DOHH2 (cell line): Measurements from ENCODE around the gene FBP1.

Experiments used
- H3F3A ChIP-seq: fragments of 200-600 bp; sonication (generic), shearing (Covaris generic); 2 replicates; pipeline ENCODE4 v1.6.0; 2016; ENCODE audit warnings: antibody characterized with exemption, mild to moderate bottlenecking; ENCODE audit not compliant: control insufficient read depth, insufficient read depth
- H3K27ac ChIP-seq: fragments of 200-600 bp; sonication (generic); 2 replicates; pipeline ENCODE4 v1.5.1; 2014; ENCODE audit warnings: low read depth, mild to moderate bottlenecking, low read length, moderate library complexity
- H3K27me3 ChIP-seq: fragments of 200-600 bp; sonication (generic); 2 replicates; pipeline ENCODE4 v1.6.1; 2014; ENCODE audit warnings: mild to moderate bottlenecking, low read length, mixed read lengths; ENCODE audit not compliant: control insufficient read depth
- H3K36me3 ChIP-seq: fragments of 200-600 bp; sonication (generic); 2 replicates; pipeline ENCODE4 v1.6.1; 2014; ENCODE audit warnings: mild to moderate bottlenecking, low read length, moderate library complexity, mixed read lengths; ENCODE audit not compliant: control insufficient read depth
- H3K4me1 ChIP-seq: fragments of 200-600 bp; sonication (generic); 2 replicates; pipeline ENCODE4 v1.6.1; 2014; ENCODE audit warnings: mild to moderate bottlenecking, low read length, mixed read lengths; ENCODE audit not compliant: control insufficient read depth
- H3K4me2 ChIP-seq: fragments of 200-600 bp; sonication (generic); 2 replicates; pipeline ENCODE4 v1.6.0; 2014; ENCODE audit warnings: mild to moderate bottlenecking, low read length, moderate library complexity
- H3K4me3 ChIP-seq: fragments of 200-600 bp; sonication (generic); 2 replicates; pipeline ENCODE4 v1.5.1; 2014; ENCODE audit warnings: mild to moderate bottlenecking, low read length, mixed read lengths
- H3K79me2 ChIP-seq: fragments of 200-600 bp; sonication (generic); 2 replicates; pipeline ENCODE4 v1.6.1; 2014; ENCODE audit warnings: mild to moderate bottlenecking, low read length, mixed read lengths; ENCODE audit not compliant: control insufficient read depth
- H3K9me2 ChIP-seq: fragments of 200-600 bp; sonication (generic); replicated peaks from 2 replicates; pipeline ENCODE4 v1.6.1; 2014; ENCODE audit warnings: mild to moderate bottlenecking, low read length, mixed read lengths; ENCODE audit not compliant: control insufficient read depth
- H3K9me3 ChIP-seq: fragments of 200-600 bp; sonication (generic); 2 replicates; pipeline ENCODE4 v1.6.1; 2014; ENCODE audit warnings: antibody characterized with exemption, low read length, mixed read lengths; ENCODE audit not compliant: control insufficient read depth, insufficient read depth
- H4K20me1 ChIP-seq: fragments of 200-600 bp; sonication (generic); 2 replicates; pipeline ENCODE4 v1.6.0; 2014; ENCODE audit warnings: low read depth, mild to moderate bottlenecking, antibody characterized with exemption, low read length, moderate library complexity; ENCODE audit not compliant: control insufficient read depth, insufficient read depth
- CTCF ChIP-seq: fragments of 200-600 bp; sonication (generic); IDR thresholded peaks from one replicate; pipeline ENCODE4 v1.5.1; 2014; ENCODE audit warnings: antibody characterized with exemption, mild to moderate bottlenecking, low read depth, low read length; ENCODE audit not compliant: poor library complexity, severe bottlenecking
- EZH2phosphoT487 ChIP-seq: fragments of 200-600 bp; sonication (generic); IDR thresholded peaks from 2 replicates; pipeline ENCODE4 v1.6.1; 2017; ENCODE audit warnings: borderline replicate concordance, mild to moderate bottlenecking, antibody characterized with exemption, low read length, moderate library complexity, mixed read lengths

The FBP1 gene

GRCh38 chr9:94666364-94667099, 27.2 kb upstream of the FBP1 start:
- Histone ChIP-seq H3K4me1 (no peaks in the 10 kb centered on the region), H3K27ac (no peak overlapping the region), H3K36me3 (no peaks in the 10 kb centered on the region), H3K9me3 (no peaks in the 10 kb centered on the region), H3K79me2 (no peaks in the 10 kb centered on the region), H3K9me2 (no peaks in the 10 kb centered on the region), H3K4me3 (no peak overlapping the region), H3K4me2 (no peak overlapping the region), H3K27me3 (peaks cover 7% of the 10 kb centered on the region), H3F3A (no peaks in the 10 kb centered on the region), H4K20me1 (no peaks in the 10 kb centered on the region)
- no peak for TF ChIP-seq EZH2phosphoT487
- TF ChIP-seq CTCF, result no peak

- H3K4me3 ChIP-seq, result no peak overlapping the region
- TF ChIP-seq CTCF (no peak), EZH2phosphoT487 (no peak)
- H3K4me2 ChIP-seq, result no peak overlapping the region
- no peaks in the 10 kb centered on the region for H3K36me3 ChIP-seq
- H3F3A ChIP-seq, result no peaks in the 10 kb centered on the region
- no peaks in the 10 kb centered on the region for H3K4me1 ChIP-seq
- no peak overlapping the region for H3K27ac ChIP-seq
- H3K9me3 ChIP-seq, result no peaks in the 10 kb centered on the region
- no peaks in the 10 kb centered on the region for H4K20me1 ChIP-seq
- peaks cover 7% of the 10 kb centered on the region for H3K27me3 ChIP-seq
- no peaks in the 10 kb centered on the region for H3K79me2 ChIP-seq
- H3K9me2 ChIP-seq, result no peaks in the 10 kb centered on the region
These were observed 26.3 kb upstream of the FBP1 start for GRCh38 chr9:94665613-94666012.

GRCh38 chr9:94664801-94665200, 25.5 kb upstream of the FBP1 start:
- peaks cover 7% of the 10 kb centered on the region for H3K27me3 ChIP-seq

More at GRCh38 chr9:94664801-94665200, 25.5 kb upstream of the FBP1 start:
- H3K9me3 ChIP-seq, result no peaks in the 10 kb centered on the region
- no peaks in the 10 kb centered on the region for H3F3A ChIP-seq
- no peak overlapping the region for H3K4me2 ChIP-seq
- H3K79me2 ChIP-seq, result no peaks in the 10 kb centered on the region
- H3K4me3 ChIP-seq, result no peak overlapping the region
- TF ChIP-seq CTCF (no peak), EZH2phosphoT487 (no peak)
- no peaks in the 10 kb centered on the region for H3K9me2 ChIP-seq
- no peaks in the 10 kb centered on the region for H3K4me1 ChIP-seq
- H3K27ac ChIP-seq, result no peak overlapping the region
- H3K36me3 ChIP-seq, result no peaks in the 10 kb centered on the region
- no peaks in the 10 kb centered on the region for H4K20me1 ChIP-seq
